HCT116 (cell line): ENCODE results near the gene ELP2. TPM values are rescaled to one million over a fixed set of nuclear protein-coding genes. Genes with fewer than 3 reads are reported as not detected.

ENCODE experiments used
- ATAC-seq: fragments of 200-7000 bp; cut with Tn5 transposase; 2 replicates; pipeline ENCODE4 v1.9.1; 2020; ENCODE audit warnings: mild to moderate bottlenecking, moderate library complexity
- BruUV-seq: library from RNA; stranded (reverse); fragments of 400-500 nt; replicated peaks from 2 replicates; lab custom pipeline; 2021; lab: Mats Ljungman, UMichigan
- CTCF ChIA-PET: fragments of 300-600 bp; sonication (Branson Sonifier 250); formaldehyde crosslinking; loops from one replicate; lab custom pipeline; 2021; ENCODE audit warnings: antibody characterized with exemption; lab: Charles Lee
- POLR2A ChIA-PET: fragments of 300-600, 350-600 bp; sonication (Branson Sonifier 250); formaldehyde crosslinking; loops from one replicate; lab custom pipeline; 2021; ENCODE audit warnings: antibody characterized with exemption; lab: Charles Lee
- RAD21 ChIA-PET, 2 experiments: fragments of 300-600 bp; sonication (Branson Sonifier 250); formaldehyde crosslinking; loops; one replicate each; lab custom pipeline; 2023; ENCODE audit warnings: low total read pairs in 2 of 2; ENCODE audit not compliant: uncharacterized antibody in 2 of 2, unreplicated experiment in 2 of 2, low non-redundant PET in 1 of 2; lab: Charles Lee
- DNase-seq: peaks from one replicate; pipeline ENCODE4 v3.0.0-alpha.2; 2010; ENCODE audit warnings: low read depth, low spot score
- H2AFZ ChIP-seq: fragments of 200-600 bp; shearing (Covaris generic), sonication (generic); 2 replicates; pipeline ENCODE4 v1.6.1; 2017; ENCODE audit warnings: low read depth, mixed run types, mixed read lengths, antibody characterized with exemption, low read length; ENCODE audit not compliant: poor library complexity, severe bottlenecking
- H3K27ac ChIP-seq: 2 replicates; pipeline ENCODE4 v1.5.1; 2012; ENCODE audit warnings: low read depth, low read length
- H3K27me3 ChIP-seq: fragments of 200-600 bp; sonication (generic); 2 replicates; pipeline ENCODE4 v1.6.1; 2016; ENCODE audit warnings: mixed run types, low read length, mixed read lengths; ENCODE audit not compliant: insufficient read depth
- H3K36me3 ChIP-seq, 2 experiments: fragments of 200-500 bp in 1 of 2; fragments of 200-600 bp in 1 of 2; sonication (Bioruptor generic) in 1 of 2; sonication (generic) in 1 of 2; 2 replicates each; pipeline versions ENCODE4 v1.5.1 to v1.6.1; 2014 to 2016; ENCODE audit warnings: low read length in 2 of 2, inconsistent platforms in 1 of 2, mixed read lengths in 1 of 2, mixed run types in 1 of 2; ENCODE audit not compliant: insufficient read depth in 2 of 2, control insufficient read depth in 1 of 2
- H3K4me1 ChIP-seq, 2 experiments: fragments of 200-600 bp in 1 of 2; sonication (generic) in 1 of 2; 2 replicates each; pipeline versions ENCODE4 v1.5.1 to v1.6.1; 2012 to 2017; ENCODE audit warnings: low read length in 2 of 2, inconsistent platforms in 1 of 2, mild to moderate bottlenecking in 1 of 2, mixed read lengths in 1 of 2, mixed run types in 1 of 2, moderate library complexity in 1 of 2; ENCODE audit not compliant: insufficient read depth in 2 of 2, control insufficient read depth in 1 of 2
- H3K4me2 ChIP-seq: fragments of 200-600 bp; sonication (generic); 2 replicates; pipeline ENCODE4 v1.6.1; 2017; ENCODE audit warnings: mixed run types, low read length, mixed read lengths
- H3K4me3 ChIP-seq, 2 experiments: fragments of 200-600 bp in 1 of 2; sonication (generic) in 1 of 2; replicated peaks in 1 of 2; 2 replicates each; pipeline ENCODE4 v1.5.1; 2011 to 2016; ENCODE audit warnings: low read length in 2 of 2, control low read depth in 1 of 2, low read depth in 1 of 2, mild to moderate bottlenecking in 1 of 2, mixed read lengths in 1 of 2, mixed run types in 1 of 2
- H3K79me2 ChIP-seq: fragments of 200-600 bp; sonication (generic); 2 replicates; pipeline ENCODE4 v1.6.1; 2017; ENCODE audit warnings: mild to moderate bottlenecking, mixed run types, low read length, moderate library complexity, mixed read lengths; ENCODE audit not compliant: insufficient read depth
- H3K9ac ChIP-seq: fragments of 200-600 bp; sonication (generic); 2 replicates; pipeline ENCODE4 v1.6.1; 2016; ENCODE audit warnings: low read length, mixed read lengths
- H3K9me2 ChIP-seq: fragments of 200-600 bp; sonication (generic), shearing (Covaris generic); 2 replicates; pipeline ENCODE4 v1.6.1; 2017; ENCODE audit warnings: mixed run types, mild to moderate bottlenecking, moderate library complexity; ENCODE audit not compliant: insufficient read depth
- H3K9me3 ChIP-seq, 2 experiments: fragments of 200-500 bp in 1 of 2; fragments of 200-600 bp in 1 of 2; sonication (Bioruptor generic) in 1 of 2; sonication (generic) in 1 of 2; 2 replicates each; pipeline ENCODE4 v1.6.1; 2014 to 2017; ENCODE audit warnings: low read length in 2 of 2, mixed read lengths in 2 of 2, inconsistent platforms in 1 of 2, low read depth in 1 of 2, mild to moderate bottlenecking in 1 of 2, mixed run types in 1 of 2, moderate library complexity in 1 of 2; ENCODE audit not compliant: control insufficient read depth in 1 of 2, insufficient read depth in 1 of 2
- H4K20me1 ChIP-seq: fragments of 200-600 bp; sonication (generic), shearing (Covaris generic); 2 replicates; pipeline ENCODE4 v1.6.1; 2017; ENCODE audit warnings: mixed run types, mild to moderate bottlenecking, moderate library complexity; ENCODE audit not compliant: insufficient read depth
- CEBPB ChIP-seq: IDR thresholded peaks from 2 replicates; pipeline ENCODE4 v1.6.1; 2012; ENCODE audit warnings: low read depth
- CTCF ChIP-seq, 3 experiments: fragments of 200-600 bp in 1 of 3; sonication (generic) in 1 of 3; IDR thresholded peaks in 2 of 3; conservative IDR thresholded peaks in 1 of 3; 2 replicates each; pipeline ENCODE4 v1.5.1; 2012 to 2017; ENCODE audit warnings: low read depth in 2 of 3, low read length in 2 of 3, antibody characterized with exemption in 1 of 3, borderline replicate concordance in 1 of 3, control low read depth in 1 of 3, mild to moderate bottlenecking in 1 of 3, mixed read lengths in 1 of 3, mixed run types in 1 of 3, moderate library complexity in 1 of 3; ENCODE audit not compliant: insufficient read depth in 1 of 3
- JUND ChIP-seq: IDR thresholded peaks from 2 replicates; pipeline ENCODE4 v1.6.1; 2012
- POLR2A ChIP-seq: IDR thresholded peaks from 2 replicates; pipeline ENCODE4 v1.7.0; 2011; ENCODE audit warnings: borderline replicate concordance; ENCODE audit not compliant: insufficient read depth, insufficient read length; ENCODE audit errors: extremely low read depth
- SRF ChIP-seq: IDR thresholded peaks from 2 replicates; pipeline ENCODE4 v1.6.1; 2012; ENCODE audit warnings: low read depth
- ZBTB33 ChIP-seq: IDR thresholded peaks from 2 replicates; pipeline ENCODE4 v1.6.1; 2011; ENCODE audit warnings: mild to moderate bottlenecking, low read length, moderate library complexity; ENCODE audit not compliant: insufficient replicate concordance; ENCODE audit errors: extremely low read depth
- intact Hi-C: fragments of 100-400 bp; cut with micrococcal nuclease; formaldehyde crosslinking; loops from 2 replicates; pipeline ENCODE4 v1.10.0; 2022
- total RNA-seq: library from RNA; stranded (reverse); gene quantifications from one replicate; pipeline ENCODE4 v1.2.1, GENCODE V29; 2021; ENCODE audit not compliant: unreplicated experiment

Gene ELP2
- total RNA-seq, 1 experiment from 2014 or later: 109 TPM

GRCh38 chr18:36176711-36177110, 47.0 kb downstream of the ELP2 start:
- H3K9me3 ChIP-seq: no peaks in the 10 kb centered on the region
- DNase-seq (no peak), ATAC-seq (no peak)
- H3K4me3 ChIP-seq: no peak overlapping the region
- H3K4me2 ChIP-seq: no peak overlapping the region
- no TSS peak for BruUV-seq
- peaks cover 28 to 29% of the 10 kb centered on the region in 2 experiments; a peak in 3 of 4 replicates for H3K36me3 ChIP-seq
- no peak overlapping the region for H3K9ac ChIP-seq
- no peaks in the 10 kb centered on the region for H3K79me2 ChIP-seq
- TF ChIP-seq POLR2A: no peak
- TF ChIP-seq SRF: no peak
- no peak for TF ChIP-seq CEBPB
- no peak for TF ChIP-seq CTCF (IDR thresholded peaks at IDR 0.05 in 2 of 3, conservative IDR thresholded peaks at IDR 0.05 in 1 of 3; ENCODE audit: borderline replicate concordance in 1 of 3, insufficient read depth in 1 of 3, low read depth in 2 of 3, low read length in 2 of 3)
- TF ChIP-seq ZBTB33: no peak
- no peak for TF ChIP-seq JUND
- ChIA-PET POLR2A (no interaction called here), CTCF (no interaction called here), RAD21 (no interaction called here)
- H3K9me2 ChIP-seq: no peaks in the 10 kb centered on the region
- H2AFZ ChIP-seq: no peak overlapping the region
- H3K27me3 ChIP-seq: no peaks in the 10 kb centered on the region
- no peaks in the 10 kb centered on the region for H3K4me1 ChIP-seq
- H4K20me1 ChIP-seq: no peaks in the 10 kb centered on the region
- intact Hi-C loops: no loop called here
- no peak overlapping the region for H3K27ac ChIP-seq
